ENCODE measurements around the gene MAPRE2.
A peak's percentile ranks its signal among the peaks of the same experiment; 100 is the strongest.
"Not testable (repeated sequence)": the region's sequence is repeated elsewhere in the genome, so short reads cannot be mapped to it uniquely, and the experiment has no call there.

The MAPRE2 gene

DNA sequence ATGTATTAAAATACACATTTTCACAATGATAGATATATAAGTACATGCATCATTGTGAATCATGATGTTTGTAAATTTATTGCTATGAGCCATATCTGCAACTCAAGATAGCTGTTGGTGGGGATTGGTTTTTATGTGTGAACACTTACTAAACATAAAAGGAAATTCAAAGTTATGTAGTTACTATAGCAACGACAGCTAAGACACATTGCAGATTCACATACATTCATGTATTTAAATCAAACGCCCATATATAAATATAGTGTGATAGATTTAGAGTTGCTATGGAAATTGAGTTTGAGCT lies 65.6 kb downstream of the MAPRE2 start:
- Mint-ChIP-seq H3K27me3 (no peaks in the 10 kb centered on the region), H3K4me1 (ENCODE audit: low read depth) (peaks cover 68% of the 10 kb centered on the region), H3K4me3 (no peak overlapping the region), H3K36me3 (ENCODE audit: low read depth) (peaks cover 45% of the 10 kb centered on the region), H3K9me3 (no peaks in the 10 kb centered on the region), H3K27ac (peak overlapping the region; percentile 45)
- no peak for DNase-seq

DNA sequence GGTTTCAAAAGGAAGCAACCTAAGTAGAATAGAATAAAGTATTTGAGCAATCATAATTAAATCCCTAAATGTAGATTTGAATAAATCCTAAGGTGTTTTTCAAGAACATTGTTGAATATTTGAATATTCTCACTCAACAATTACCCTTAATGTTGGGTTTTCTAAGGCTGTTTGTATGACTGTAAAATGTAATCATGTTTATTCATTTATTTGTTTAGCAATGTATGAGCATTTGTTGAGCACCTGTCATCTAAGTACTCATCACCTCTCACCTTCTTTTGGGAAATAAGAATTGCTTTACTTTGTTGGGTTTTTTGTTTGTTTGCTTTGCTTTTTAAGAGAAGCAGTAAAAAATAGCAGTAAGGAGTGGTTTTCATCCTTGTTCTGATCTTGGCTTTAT lies 66.0 kb downstream of the MAPRE2 start:
- no peak overlapping the region for H3K4me3 Mint-ChIP-seq

DNA sequence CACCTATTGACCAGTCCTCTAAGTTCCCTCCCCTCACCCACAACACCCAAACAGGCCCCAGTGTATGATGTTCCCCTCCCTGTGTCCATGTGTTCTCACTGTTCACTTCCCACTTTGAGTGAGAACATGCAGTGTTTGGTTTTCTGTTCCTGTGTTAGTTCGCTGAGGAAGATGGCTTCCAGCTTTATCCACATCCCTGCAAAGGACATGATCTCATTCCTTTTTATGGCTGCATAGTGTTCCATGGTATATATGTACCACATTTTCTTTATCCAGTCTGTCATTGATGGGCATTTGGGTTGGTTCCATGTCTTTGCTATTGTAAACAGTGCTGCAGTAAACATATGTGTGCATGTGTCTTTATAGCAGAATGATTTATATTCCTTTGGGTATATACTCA lies 66.9 kb downstream of the MAPRE2 start:
- H3K9me3 Mint-ChIP-seq, H3K27me3 Mint-ChIP-seq, H3K4me3 Mint-ChIP-seq, DNase-seq: not testable (repeated sequence)
- Mint-ChIP-seq H3K36me3 (ENCODE audit: low read depth) (peaks cover 46% of the 10 kb centered on the region), H3K27ac (peak overlapping the region; percentile 51), H3K4me1 (ENCODE audit: low read depth) (peaks cover 71% of the 10 kb centered on the region)

More for the DNA sequence above, 66.0 kb downstream of the MAPRE2 start:
- H3K27ac Mint-ChIP-seq: no peak overlapping the region
- H3K36me3 Mint-ChIP-seq (ENCODE audit: low read depth): peaks cover 45% of the 10 kb centered on the region
- no peaks in the 10 kb centered on the region for H3K9me3 Mint-ChIP-seq
- H3K27me3 Mint-ChIP-seq: no peaks in the 10 kb centered on the region
- no peak for DNase-seq
- peaks cover 65% of the 10 kb centered on the region for H3K4me1 Mint-ChIP-seq (ENCODE audit: low read depth)

DNA sequence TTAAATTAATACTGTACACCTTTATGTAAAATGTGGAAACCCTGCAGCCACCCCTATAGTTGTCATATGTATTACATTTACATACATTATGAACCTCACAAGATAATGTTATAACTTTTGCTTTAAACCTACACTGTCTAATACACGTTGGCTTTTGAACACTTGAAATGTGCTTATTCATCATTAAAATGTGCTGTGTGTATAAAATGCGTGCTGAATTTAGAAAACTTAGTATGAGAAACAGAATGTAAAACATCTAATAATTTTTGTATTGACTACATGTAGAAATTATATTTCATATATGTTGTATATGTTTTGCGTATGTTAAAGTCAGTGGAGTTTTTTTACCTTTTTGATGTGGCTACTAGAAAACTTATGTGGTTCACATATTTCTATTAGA lies 68.8 kb downstream of the MAPRE2 start:
- no peak overlapping the region for H3K4me3 Mint-ChIP-seq
- H3K4me1 Mint-ChIP-seq (ENCODE audit: low read depth): peaks cover 77% of the 10 kb centered on the region
- H3K27ac Mint-ChIP-seq: no peak overlapping the region
- no peaks in the 10 kb centered on the region for H3K9me3 Mint-ChIP-seq
- no peaks in the 10 kb centered on the region for H3K27me3 Mint-ChIP-seq
- DNase-seq: no peak
- peaks cover 51% of the 10 kb centered on the region for H3K36me3 Mint-ChIP-seq (ENCODE audit: low read depth)

DNA sequence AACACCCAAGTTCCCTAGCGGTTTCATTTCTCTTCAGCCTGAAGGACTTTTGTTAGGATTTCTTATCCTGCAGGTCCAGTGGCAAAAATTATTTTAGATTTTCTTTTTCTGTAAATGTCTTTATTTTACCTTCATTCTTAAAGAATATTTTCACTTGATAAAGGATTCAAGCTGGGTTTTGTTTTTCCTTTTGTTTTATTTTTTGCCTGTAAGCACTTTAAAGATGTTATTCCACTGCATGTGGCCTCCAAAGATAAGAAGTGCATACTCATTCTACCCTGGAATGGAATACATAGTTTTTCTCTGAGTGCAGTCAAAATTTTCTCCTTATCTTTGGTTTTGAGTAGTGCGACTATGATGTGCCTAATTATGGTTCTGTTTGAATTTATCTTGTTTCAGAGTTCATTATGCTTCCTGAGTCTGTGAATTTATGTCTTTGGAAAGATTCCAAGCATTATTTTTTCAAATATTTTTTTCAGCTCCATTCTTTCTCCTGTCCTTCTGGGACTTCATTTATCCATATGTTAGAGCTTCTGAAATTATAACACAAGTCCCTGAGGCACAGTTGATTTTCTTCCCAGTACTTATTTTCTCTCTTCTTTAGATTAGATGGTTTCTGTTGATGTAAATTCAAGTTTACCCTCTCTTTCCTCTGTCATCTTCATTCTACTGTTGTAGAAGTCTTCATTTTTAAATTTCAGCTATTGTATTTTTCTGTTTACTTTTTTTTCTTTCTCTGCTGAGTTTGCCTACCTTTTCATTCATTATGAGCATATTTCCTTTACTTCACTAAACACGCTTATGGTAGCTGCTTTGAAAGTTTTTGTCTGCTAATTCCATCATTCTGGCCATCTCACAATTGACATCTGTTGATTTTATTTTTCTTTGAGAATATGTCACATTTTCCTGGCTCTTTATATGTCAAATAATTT lies 69.6 kb downstream of the MAPRE2 start:
- Mint-ChIP-seq H3K4me3 (no peak overlapping the region), H3K27me3 (no peaks in the 10 kb centered on the region), H3K4me1 (ENCODE audit: low read depth) (peaks cover 75% of the 10 kb centered on the region), H3K36me3 (ENCODE audit: low read depth) (peaks cover 58% of the 10 kb centered on the region), H3K9me3 (no peaks in the 10 kb centered on the region), H3K27ac (peak overlapping the region; percentile 22)
- no peak for DNase-seq

DNA sequence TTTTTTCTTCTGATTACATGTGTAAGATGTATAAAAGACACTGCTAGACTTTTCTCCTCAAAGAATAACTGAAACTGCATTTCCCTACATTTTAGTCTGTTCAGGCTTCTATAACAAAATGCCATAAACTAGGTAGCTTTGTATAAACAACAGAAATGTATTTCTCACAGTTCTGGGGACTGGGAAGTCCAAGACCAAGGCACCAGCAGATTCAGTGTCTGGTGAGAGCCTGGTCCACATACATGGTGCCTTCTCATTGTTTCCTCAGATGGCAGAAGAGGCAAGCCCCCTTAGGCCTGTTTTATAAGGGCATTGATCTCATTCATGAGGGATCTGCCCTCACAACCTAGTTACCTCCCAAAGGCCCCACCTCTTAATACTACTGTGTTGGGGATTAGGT lies 71.5 kb downstream of the MAPRE2 start:
- Mint-ChIP-seq H3K27ac (no peak overlapping the region), H3K9me3 (no peaks in the 10 kb centered on the region), H3K27me3 (no peaks in the 10 kb centered on the region), H3K36me3 (ENCODE audit: low read depth) (peaks cover 57% of the 10 kb centered on the region), H3K4me3 (no peak overlapping the region), H3K4me1 (ENCODE audit: low read depth) (peaks cover 74% of the 10 kb centered on the region)
- no peak for DNase-seq

DNA sequence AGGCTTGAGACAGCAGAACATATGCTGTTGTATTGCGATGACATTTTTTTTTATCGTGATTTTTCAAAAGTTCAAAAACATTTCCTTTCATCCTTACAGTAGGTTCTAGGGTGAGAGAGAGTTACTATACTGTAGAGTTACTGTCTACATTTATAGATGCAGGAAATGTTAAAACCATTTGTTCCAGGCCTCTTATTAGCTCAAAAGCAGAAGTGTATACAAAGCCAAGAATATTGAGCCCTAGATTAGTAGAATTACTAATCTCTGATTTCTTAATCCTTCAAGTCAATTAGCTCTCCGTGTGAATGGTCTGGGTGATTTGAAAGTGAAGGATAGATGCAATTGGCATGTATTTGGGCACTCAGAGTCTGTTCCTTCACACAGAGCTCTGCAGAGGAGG lies 73.1 kb downstream of the MAPRE2 start:
- no peak overlapping the region for H3K27ac Mint-ChIP-seq
- H3K36me3 Mint-ChIP-seq (ENCODE audit: low read depth): peaks cover 42% of the 10 kb centered on the region
- H3K9me3 Mint-ChIP-seq: no peaks in the 10 kb centered on the region
- no peaks in the 10 kb centered on the region for H3K27me3 Mint-ChIP-seq
- DNase-seq: no peak
- no peak overlapping the region for H3K4me3 Mint-ChIP-seq
- H3K4me1 Mint-ChIP-seq (ENCODE audit: low read depth): peaks cover 72% of the 10 kb centered on the region

DNA sequence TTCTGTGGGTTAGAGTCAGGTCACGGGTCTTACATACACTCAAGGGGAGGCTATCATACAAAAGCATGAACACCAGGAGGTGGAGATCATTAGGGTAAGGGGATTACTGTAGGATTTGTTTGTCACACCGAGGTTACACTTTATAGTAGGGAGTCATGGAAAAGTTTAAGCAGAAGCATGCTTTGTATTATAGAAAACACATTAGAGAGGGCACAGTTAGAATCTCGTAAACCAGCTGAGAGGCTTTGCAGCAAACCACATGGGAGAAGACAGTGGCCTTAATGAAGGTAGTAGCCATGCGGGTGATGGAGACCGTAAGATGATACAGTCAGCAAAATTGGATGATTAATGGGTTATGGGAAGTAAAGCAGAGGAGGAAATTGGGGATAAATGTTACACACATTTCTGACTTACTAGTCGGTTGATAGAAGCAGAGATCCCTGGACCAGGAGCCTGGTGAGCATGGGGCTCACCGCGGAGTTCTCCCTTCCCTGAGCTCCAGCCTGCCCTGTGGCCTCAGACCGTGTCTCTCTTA lies 75.6 kb downstream of the MAPRE2 start:
- Mint-ChIP-seq H3K4me1 (ENCODE audit: low read depth) (peaks cover 68% of the 10 kb centered on the region), H3K27me3 (no peaks in the 10 kb centered on the region), H3K9me3 (no peaks in the 10 kb centered on the region), H3K27ac (no peak overlapping the region), H3K36me3 (ENCODE audit: low read depth) (peaks cover 28% of the 10 kb centered on the region), H3K4me3 (no peak overlapping the region)
- DNase-seq: no peak

DNA sequence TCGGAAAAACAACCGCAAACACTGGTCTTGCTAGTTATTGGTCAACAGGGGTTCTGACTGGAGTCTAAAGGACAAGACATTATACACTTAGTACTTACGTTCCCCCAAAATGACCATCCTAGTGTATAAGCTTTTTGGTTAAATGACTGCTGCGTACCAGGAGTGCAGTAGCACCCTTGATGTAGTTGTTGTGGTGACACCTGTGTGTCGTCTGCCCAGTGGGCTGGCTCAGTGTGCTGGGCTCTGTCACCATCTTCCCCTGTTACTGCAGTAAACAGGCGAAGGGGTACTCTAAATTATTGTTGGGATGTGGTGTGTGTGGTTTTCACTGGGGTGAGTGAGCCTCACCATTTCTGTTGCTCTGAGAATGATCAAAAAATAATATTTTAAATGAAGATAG lies 76.2 kb downstream of the MAPRE2 start:
- Mint-ChIP-seq H3K36me3 (ENCODE audit: low read depth) (peaks cover 26% of the 10 kb centered on the region), H3K27me3 (no peaks in the 10 kb centered on the region), H3K4me1 (ENCODE audit: low read depth) (peaks cover 71% of the 10 kb centered on the region), H3K9me3 (no peaks in the 10 kb centered on the region), H3K27ac (peak overlapping the region; percentile 71), H3K4me3 (no peak overlapping the region)
- no peak for DNase-seq

DNA sequence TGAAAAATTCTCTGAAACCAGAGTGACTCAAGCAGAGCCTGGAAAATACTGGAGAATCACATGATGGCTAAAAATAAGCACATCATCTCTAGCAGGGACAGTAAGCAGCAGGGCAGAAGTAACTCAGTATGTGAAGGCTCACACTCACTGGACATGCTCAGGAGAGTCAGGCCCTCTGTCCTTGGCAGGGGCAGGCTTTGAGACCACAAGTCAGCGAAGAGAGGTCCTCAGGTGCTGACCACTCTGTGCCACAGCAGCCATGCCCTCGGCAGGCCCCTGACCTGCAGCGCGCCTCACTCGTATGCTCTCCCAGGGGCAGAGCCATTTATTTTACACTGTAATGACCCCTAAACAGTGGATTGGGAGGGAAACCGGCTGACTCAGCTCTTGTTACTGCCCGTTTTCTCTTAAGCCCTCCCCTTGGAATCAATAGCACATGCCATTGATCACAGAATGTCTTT lies 76.8 kb downstream of the MAPRE2 start:
- H3K27me3 Mint-ChIP-seq: no peaks in the 10 kb centered on the region

DNA sequence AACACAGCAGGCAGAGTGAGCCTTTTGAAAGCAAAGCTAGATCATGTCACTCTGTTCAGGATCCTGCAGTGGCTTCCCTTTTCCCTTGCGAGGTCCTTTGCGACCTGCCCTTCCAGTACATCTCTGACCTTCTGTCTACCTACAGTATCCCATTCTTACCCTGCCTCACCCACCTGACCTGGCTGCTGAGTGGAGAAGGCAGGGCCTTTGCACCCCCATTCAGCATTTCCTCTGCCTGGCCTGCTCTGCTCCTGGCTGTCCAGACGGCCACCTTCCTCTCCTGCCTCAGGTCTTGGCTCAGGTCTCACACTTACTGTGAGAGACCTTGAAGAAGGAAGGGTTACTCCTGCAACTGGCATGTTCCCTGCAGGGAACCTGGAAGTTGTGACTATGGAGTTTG lies 77.4 kb downstream of the MAPRE2 start:
- Mint-ChIP-seq H3K27ac (peak overlapping the region; percentile 51), H3K27me3 (no peaks in the 10 kb centered on the region), H3K9me3 (peaks cover under 1% of the 10 kb centered on the region), H3K4me1 (ENCODE audit: low read depth) (peaks cover 74% of the 10 kb centered on the region), H3K36me3 (ENCODE audit: low read depth) (peaks cover 30% of the 10 kb centered on the region), H3K4me3 (no peak overlapping the region)
- DNase-seq: no peak

More for the DNA sequence above, 76.8 kb downstream of the MAPRE2 start:
- no peaks in the 10 kb centered on the region for H3K9me3 Mint-ChIP-seq
- peaks cover 72% of the 10 kb centered on the region for H3K4me1 Mint-ChIP-seq (ENCODE audit: low read depth)
- no peak overlapping the region for H3K27ac Mint-ChIP-seq
- peaks cover 26% of the 10 kb centered on the region for H3K36me3 Mint-ChIP-seq (ENCODE audit: low read depth)
- H3K4me3 Mint-ChIP-seq: no peak overlapping the region
- DNase-seq: no peak

DNA sequence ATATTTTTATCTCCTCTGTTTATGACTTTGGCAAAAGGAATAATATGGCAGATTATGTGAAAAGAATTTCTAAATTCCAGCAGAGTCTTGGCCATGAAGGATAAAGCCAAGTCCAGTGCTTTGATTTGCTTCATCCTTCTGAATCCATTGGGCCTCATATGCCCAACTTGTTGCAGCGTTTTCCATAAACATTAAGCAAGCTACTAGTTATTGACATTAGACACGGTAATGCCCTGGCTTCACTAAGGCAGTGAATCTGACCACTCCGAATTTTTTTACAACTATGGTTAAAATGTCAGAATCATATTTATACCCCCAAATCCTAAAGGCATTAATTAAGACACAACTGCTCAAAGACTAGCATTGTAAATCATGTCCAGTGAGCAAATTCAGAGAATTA lies 79.8 kb downstream of the MAPRE2 start:
- Mint-ChIP-seq H3K27ac (no peak overlapping the region), H3K36me3 (ENCODE audit: low read depth) (peaks cover 28% of the 10 kb centered on the region), H3K4me1 (ENCODE audit: low read depth) (peaks cover 66% of the 10 kb centered on the region), H3K27me3 (no peaks in the 10 kb centered on the region), H3K4me3 (no peak overlapping the region), H3K9me3 (peaks cover 4% of the 10 kb centered on the region)
- no peak for DNase-seq

DNA sequence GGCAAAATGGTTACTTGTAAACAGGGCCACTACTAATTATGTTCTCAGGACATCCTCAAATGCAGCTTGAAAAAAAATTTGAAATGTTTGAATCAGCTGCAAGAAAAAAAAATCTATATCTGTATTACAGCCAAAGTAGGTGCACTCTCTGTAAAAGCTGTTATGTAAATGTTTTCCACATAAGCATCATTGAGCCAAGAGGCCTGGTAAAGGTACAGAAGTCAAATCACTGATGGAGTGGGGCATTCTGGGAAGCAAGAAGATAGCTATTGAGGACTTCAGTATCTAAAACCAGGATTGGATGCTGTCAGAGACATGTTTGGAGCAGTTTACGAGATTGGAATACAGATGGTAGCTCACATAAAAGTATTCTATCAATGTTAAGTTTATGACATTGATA lies 80.3 kb downstream of the MAPRE2 start:
- Mint-ChIP-seq H3K9me3 (peaks cover 4% of the 10 kb centered on the region), H3K27me3 (no peaks in the 10 kb centered on the region), H3K27ac (peak overlapping the region; percentile 0), H3K4me3 (no peak overlapping the region), H3K36me3 (ENCODE audit: low read depth) (peaks cover 29% of the 10 kb centered on the region), H3K4me1 (ENCODE audit: low read depth) (peaks cover 61% of the 10 kb centered on the region)
- no peak for DNase-seq

DNA sequence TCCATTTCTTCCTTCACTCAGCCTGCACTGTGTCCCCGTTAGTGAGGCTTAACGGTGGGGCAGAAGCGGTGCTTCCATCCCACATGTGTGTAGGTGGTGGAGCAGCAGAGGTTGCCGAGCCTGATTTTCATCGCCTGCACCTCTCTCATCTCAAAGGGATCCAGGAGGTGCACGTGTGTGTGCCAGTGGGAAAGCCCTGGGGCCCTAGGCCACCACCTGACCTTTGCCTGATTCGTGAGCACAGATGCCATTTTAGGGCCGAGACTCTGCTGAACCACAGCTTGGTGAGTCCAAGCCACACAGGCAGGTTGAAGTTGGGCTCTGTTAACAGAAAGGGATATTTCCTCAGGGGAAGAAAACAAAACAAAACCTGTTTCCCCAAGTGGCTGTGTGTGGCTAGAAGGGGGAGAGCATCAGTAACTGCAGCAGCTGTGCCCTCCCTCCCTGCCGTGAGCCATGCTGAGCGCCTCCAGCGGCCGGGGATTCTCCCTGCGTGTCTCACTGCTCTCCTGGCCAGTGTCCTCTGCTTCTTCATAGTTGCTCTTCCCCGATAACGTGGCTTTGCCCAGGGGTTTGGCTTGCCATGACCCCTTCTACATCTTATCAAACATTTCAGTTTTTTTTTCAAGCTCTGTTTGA lies 81.5 kb downstream of the MAPRE2 start:
- H3K27ac Mint-ChIP-seq: peak overlapping the region; percentile 73
- peaks cover 51% of the 10 kb centered on the region for H3K4me1 Mint-ChIP-seq (ENCODE audit: low read depth)
- DNase-seq: peak; percentile 43
- H3K4me3 Mint-ChIP-seq: peak overlapping the region; percentile 14
- no peaks in the 10 kb centered on the region for H3K27me3 Mint-ChIP-seq
- H3K9me3 Mint-ChIP-seq: peaks cover 4% of the 10 kb centered on the region
- H3K36me3 Mint-ChIP-seq (ENCODE audit: low read depth): peaks cover 38% of the 10 kb centered on the region

DNA sequence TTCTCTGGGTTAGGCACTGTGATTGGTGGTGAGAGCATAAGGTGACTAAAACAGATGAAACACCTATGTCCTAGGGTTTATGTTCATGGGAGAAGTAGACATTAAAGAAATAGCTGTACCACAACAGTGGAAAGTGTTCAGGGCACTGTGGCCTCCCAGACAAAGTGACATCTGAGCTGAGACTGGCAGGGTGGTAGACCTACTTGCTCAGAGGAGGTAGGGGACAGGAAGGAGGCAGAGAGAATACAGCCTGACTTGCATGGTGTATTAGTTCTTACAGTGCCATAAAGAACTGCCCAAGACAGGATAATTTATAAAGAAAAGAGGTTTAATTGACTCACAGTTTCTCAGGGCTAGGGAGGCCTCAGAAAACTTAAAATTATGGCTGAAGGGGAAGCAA lies 82.6 kb downstream of the MAPRE2 start:
- no peak for DNase-seq
- peaks cover 42% of the 10 kb centered on the region for H3K4me1 Mint-ChIP-seq (ENCODE audit: low read depth)
- H3K27me3 Mint-ChIP-seq: no peaks in the 10 kb centered on the region
- H3K27ac Mint-ChIP-seq: peak overlapping the region; percentile 44
- peaks cover 4% of the 10 kb centered on the region for H3K9me3 Mint-ChIP-seq
- H3K4me3 Mint-ChIP-seq: no peak overlapping the region
- H3K36me3 Mint-ChIP-seq (ENCODE audit: low read depth): peaks cover 48% of the 10 kb centered on the region
